T-helper 2 cell (primary cell): Measurements from ENCODE around the gene ZNF443.
"Not testable (repeated sequence)": the region's sequence is repeated elsewhere in the genome, so short reads cannot be mapped to it uniquely, and the experiment has no call there.

Experiments
- DNase-seq, 5 experiments: peaks; one replicate each; pipeline versions ENCODE4 v3.0.0 to v3.0.0-alpha.2; 2012 to 2022

The ZNF443 gene

DNA sequence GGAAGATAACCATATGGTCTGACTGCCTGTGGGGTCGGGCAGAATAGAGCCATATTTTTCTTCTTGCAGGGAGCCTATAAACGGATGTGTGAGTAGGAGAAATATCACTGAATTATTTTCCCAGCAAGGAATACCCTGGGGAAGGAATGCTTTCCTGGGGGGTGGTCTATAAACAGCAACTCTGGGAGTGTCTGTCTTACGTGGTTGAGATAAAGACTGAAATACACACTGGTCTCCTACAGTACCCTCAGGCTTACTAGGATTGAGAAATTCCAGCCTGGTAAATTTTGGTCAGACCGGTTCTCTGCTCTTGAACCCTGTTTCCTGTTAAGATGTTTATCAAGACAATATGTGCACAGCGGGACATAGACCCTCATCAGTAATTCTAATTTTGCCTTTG, 23.5 kb downstream of the ZNF443 start:
- DNase-seq: not testable (repeated sequence)

DNA sequence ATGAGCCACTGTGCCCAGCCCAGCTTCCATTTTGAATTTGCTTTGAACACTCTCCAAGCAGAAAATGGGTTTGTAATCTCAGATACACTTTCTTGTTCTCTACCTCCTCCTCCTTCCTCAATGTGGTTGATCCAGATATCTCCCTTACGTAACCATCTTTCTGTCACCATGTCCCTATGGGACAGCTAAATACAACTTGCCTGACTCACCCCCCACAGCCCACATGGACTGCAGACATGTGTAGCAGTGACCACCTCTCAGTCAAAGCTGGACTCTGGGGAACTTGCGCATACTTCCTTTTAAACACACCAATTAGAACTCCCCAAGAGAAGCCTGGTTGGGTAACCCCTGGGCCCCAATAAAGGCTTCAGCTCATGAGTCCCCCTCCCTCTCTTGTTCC, 28.9 kb downstream of the ZNF443 start:
- DNase-seq: no peak

DNA sequence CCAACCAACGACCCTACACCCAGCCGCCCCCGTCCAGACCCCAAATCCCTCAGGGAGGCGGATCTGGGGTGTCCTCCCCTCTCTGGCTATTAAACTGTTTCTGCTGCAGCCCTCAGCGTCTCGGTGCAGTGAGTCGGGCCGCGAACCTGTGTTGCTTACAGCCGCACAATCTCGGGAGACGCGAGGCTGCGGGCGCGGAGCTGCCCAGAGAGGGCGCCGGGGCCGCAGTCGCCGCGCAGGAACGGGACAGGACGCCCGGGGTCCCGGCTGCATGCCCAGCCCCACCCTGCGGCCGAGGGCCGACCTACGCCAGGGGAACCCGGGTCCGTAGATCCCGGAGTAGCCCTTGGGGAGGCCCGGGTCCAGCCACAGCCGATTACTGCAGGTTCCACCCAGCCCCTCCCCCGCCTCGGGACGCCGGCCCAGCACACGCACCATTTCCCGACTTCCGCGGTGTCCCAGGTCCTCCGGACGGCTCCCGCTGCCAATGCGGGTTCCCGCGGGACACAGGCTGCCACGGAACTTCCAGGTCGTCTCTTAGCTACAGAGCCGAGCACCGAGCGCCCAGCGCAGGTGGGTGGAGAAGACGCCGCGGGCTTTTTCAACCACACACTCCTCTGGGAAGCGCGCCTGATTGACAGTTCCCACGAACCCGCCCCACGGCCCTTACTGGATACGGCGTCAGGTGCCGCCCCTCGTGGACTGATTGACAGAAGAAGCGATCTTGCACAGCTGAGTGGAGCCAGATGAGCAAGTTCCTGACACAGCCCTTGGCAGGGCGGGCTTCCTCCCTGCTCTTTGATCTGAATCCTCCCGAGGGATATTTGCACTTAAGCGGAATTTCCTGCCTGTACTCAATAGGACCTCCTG, 40.0 kb downstream of the ZNF443 start, which contains the start of gene ZNF799:
TSS of gene ZNF799 (minus strand) at position 639 of the 870 bp plus-strand sequence. CDS start at position 438, 201 bp downstream.
- peak; percentile 38 to 92 (median 70) for DNase-seq

DNA sequence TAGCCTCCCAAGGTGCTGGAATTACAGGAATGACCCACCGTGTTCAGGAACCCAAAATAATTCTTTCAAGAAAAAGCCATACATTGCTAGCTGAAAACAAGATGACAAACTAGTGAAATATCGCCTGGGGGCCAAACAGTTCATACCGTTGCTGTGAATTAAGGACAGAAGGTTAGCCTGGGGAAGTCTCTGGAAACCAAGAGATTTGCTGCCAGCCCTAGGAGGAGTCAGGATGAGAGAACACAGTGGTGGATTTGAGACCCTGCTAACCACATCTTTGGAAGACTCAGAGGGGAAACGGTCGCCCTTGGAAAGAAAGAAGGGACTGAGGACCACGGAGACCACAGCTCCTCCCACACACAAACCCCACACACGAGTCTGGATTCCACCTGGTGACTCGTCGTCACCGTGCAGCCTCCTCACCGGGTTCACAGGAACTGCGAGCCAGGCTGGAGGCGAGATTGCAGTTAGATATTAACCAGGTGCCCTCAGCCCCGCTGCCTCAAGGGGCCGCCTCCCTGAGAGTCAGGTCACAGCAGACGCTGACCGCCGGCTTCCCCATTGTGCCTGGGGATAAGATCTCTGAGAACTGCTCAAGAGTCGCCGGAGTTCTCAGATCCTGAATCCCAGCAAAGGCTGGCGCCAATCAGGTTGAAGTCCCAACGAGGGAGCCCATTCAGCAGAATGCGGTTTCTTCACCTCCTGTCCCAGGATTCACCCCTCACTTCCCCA, 40.8 kb downstream of the ZNF443 start:
- peak in 3 of 5 experiments; percentile 1 to 22 (median 5) for DNase-seq

DNA sequence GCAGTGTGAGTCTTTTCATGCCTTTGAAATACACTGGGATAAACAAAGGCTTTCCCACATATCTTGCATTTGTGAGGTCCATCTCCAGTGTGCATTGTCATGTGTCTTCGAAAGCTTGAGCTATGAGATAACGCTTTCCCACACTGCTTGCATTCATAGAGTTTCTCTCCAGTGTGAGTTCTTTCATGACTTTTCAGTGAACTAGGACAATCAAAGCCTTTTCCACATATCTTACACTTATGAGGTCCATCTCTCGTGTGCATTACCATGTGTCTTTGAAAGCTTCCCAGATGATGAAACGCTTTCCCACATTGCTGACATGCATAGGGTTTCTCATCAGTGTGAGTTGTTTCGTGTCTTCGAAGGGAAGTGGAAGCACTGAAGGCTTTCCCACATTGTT, 49.7 kb downstream of the ZNF443 start:
- DNase-seq: not testable (repeated sequence)

DNA sequence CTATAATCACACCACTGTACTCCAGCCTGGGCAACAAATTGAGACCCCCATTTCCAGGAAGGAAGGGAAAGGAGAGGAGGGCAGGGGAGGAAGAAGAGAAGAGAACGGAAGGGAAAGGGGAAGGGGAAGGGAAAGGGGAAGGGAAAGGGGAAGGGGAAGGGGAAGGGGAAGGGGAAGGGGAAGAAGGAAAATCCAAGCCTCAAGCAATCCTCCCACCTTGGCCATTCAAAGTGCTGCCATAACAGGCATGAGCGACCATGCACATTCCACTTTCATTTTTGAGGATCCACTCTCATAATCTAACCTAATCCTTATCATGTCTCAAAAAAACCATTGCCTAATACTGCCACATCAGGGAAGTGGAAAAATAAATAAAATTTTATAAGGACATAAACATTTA, 54.5 kb downstream of the ZNF443 start:
- not testable (repeated sequence) for DNase-seq

DNA sequence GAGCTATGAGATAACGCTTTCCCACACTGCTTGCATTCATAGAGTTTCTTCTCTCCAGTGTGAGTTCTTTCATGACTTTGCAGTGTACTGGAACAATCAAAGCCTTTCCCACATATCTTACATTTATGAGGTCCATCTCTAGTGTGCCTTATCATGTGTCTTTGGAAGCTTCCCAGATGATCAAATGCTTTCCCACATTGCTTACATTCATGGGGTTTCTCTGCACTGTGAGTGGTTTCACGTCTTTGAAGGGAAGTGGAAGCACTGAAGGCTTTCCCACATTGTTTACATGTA, 60.4 kb downstream of the ZNF443 start:
- DNase-seq: no peak

DNA sequence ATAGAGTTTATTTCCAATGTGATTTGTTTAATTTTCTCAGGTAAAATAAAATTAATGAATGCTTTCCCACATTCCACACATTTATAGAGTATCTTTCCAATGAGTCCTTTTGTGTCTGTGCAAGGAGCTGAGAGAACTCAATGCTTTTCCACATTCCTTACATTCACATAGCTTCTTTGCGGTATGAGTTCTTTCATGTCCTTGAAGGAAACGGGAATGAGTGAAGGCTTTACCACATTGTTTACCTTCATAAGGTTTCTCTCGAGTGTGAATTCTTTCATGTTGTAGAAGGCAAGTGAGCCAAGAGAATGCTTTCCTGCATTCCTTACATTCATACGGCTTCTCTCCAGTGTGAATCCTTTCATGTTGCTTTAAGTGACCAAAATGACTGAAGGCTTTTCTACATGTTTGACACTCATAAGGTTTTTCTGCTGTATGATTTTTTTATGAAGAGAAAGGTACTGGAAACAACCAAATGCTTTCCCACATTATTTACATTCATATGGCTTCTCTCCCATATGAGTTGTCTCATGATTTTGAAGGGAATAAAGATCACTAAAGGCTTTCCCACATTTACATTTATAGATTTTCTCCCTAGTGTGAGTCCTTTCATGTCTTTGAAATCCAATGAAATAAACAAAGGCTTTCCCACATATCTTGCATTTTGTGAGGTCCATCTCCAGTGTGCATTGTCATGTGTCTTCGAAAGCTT, 60.9 kb downstream of the ZNF443 start:
- DNase-seq: no peak
